ENCODE data around the gene HOXB6. TPM values are rescaled to one million over a fixed set of nuclear protein-coding genes. Genes with fewer than 3 reads are reported as not detected.

Gene HOXB6
- polyA plus RNA-seq, 1 donor = 0.80 TPM

GRCh38 chr17:48634493-48635208, 29.9 kb upstream of the HOXB6 start:
- no peak for DNase-seq (ENCODE audit: low read depth)

DNA sequence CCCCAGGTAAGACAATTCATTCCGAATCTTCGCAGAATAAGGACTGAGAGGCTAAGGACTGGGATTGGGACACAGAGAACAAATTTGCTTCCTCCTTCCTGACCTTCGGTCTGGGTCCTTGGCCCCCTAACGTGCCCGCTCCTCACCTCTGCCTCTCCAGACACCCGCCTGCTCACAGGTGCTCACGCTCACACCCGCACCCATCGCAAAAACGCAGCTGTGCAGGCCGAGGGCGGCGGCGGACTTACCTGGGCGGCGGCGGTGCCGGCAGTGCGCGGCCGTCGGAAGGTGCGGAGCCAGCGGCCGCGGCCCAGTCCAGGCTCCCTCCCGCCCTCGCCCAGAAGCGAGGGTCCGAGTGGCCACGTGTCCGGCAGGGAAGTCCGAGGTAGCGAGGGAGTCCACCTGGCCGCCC, 28.5 kb upstream of the HOXB6 start:
- no peak for DNase-seq (ENCODE audit: low read depth)

- no peak for DNase-seq (ENCODE audit: low read depth)
These were observed 27.9 kb upstream of the HOXB6 start for GRCh38 chr17:48632579-48633265.

DNA sequence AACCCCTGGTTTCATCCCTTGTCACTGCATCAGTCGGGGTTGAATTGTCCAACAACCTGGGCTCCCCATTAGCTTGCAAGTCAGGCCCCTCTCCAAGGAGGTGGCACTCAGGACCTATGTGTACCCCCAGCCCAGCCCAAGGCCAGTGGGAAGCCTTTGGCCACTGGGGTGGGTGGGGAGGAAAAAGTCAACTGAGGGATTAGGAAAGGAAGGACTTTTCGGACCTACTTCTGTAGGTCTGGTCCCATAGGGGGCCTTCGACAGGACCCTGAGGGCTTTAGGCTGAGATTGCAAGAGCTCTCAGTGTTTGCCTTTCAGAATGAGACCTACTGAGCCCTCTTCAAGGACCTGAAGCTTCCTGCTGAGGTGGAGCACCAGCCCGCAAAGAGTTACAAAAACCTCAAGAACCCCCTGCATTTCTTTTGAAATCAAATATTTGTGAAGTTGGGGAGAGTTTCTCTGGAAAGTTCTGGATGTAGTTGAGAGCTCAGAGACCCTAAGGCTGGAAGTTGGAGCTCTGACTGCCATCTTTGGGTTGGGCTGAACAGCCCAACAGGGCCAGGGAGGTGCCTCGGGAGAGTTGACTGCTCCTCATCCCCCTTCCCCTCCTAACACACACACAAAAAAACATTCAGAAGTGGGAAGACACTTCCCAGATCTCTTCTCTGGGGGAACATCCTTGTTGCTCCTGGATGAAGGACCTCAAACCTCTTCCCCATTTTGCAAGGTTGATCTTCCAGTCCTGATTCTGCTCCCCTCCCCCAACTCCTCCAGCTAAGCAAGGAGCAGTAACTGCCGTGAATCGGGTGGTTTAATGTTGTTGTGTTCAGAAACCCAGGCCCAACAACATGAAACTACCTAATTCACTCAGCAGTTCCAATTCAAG, 27.1 kb upstream of the HOXB6 start:
- no peak for DNase-seq (ENCODE audit: low read depth)

DNA sequence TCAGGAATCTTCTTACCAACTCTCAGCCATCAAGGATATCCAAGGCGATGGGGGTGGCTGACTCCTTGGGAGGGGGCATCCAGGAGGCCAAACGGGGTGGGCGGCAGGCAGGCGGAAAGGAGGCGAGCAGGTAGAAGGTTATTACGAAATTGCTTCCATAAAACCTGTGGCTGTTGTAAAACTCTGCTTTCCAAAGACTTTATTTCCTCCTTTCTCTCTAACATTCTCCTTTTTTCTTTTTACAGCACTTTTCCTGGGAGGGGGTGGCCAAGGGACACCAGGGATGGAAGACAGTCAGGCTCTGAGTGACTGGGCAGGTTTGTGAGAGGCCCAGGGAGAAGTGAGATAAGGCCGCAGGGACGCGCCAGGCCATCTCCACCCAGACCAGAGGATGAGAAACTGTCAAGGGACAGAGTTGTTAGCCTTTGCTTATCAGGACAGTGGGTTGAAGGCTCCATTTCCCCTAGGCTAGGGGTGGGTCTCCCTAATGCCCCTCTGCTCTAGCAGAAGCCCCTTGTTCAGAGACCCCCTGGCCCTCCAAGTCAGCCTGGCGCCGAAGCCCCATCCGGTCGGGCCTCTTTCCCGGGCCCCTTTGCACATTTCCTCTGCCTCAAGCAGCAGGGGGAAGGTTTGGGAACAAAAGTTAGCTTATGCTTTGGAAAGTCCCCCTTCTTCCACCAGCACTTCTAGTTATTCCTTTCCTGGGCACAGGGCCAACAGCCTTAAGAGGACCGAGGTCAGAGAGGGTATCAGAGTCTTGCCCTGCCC, 26.3 kb upstream of the HOXB6 start:
- DNase-seq (ENCODE audit: low read depth) = no peak

- no peak for DNase-seq (ENCODE audit: low read depth)
These were observed 25.5 kb upstream of the HOXB6 start for GRCh38 chr17:48630009-48630924.

- no peak for DNase-seq (ENCODE audit: low read depth)
These were observed 24.6 kb upstream of the HOXB6 start for GRCh38 chr17:48629411-48629759.

- DNase-seq (ENCODE audit: low read depth) = no peak
These were observed 24.0 kb upstream of the HOXB6 start for GRCh38 chr17:48628649-48629410.

- DNase-seq (ENCODE audit: low read depth) = no peak
These were observed 23.1 kb upstream of the HOXB6 start for GRCh38 chr17:48627623-48628521.

DNA sequence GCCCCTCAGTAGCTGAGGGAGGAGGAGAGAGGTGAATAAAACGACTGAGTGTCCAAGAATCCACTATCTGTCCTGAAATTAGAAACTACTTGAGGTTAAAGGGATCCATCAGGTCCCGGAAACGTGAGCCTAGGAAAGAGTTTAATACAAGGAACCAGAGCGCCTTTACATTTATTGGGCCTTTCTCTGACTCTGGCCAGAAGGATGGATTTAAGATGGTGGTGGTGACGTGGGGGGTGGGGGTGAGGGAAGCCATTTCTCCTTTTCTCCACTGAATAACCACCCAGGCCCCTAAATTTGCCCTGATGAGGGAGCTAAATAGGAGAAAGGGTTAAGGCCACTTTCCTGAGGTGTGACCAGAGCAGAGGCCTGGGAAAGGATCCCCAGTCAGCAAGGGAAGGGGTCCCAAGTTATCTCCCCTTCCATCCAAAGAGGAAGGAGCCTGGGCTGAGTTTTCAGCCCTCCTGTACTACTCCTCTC, 22.4 kb upstream of the HOXB6 start:
- DNase-seq (ENCODE audit: low read depth) = no peak

- DNase-seq (ENCODE audit: low read depth) = no peak
These were observed 21.7 kb upstream of the HOXB6 start, which contains the start of gene HOXB9 for GRCh38 chr17:48626245-48627117. TSS of gene HOXB9 (minus strand) at chr17:48626358. CDS start at chr17:48626269, 89 bp downstream.

GRCh38 chr17:48625495-48626244, 20.9 kb upstream of the HOXB6 start:
- DNase-seq (ENCODE audit: low read depth) = no peak

DNA sequence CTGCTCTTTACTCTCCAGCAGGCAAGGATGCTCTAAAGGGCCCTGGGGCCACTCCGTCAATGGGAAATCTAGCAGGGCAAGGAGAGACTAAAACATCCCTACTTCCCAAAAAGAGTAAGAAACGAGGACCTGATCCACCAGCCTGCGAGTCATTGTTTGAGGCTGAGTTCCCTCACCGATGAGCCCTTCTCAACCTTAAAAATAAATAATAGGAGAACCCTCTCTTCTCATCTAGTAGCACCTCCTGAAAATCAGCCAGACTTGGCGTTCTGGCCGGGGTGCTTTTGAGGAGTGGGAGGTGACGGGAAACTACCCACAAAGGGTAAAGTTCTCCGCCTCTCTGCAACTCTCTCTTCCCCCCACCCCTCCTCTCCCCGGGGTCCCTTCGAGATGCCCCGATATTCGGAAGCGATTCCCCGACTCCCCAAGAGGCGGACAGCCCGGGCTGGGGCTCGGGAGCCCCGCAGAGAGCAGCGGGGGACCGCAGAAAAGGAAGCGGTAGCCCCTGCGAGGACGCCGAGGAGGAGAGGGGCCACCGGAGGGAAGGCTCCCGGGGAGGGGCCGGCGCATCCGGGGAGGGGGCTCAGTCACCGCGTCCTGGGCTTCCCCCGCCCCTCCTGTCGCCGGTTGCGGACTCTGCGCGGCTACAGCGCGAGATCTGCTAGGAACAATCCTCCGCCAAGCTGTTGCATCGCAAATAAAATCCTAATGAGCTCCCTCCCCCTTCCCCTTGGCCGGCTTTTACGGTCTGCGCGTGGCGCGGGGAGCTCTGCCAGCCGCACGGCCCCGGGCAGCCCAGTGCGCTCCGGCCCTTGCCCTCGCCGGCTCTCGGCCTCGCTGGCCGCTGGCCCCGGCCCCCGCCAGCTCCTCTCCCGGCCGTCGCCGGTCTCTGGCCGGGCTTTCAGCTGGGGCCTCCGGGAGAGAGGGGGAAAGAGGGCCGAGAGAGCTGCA, 20.0 kb upstream of the HOXB6 start:
- DNase-seq (ENCODE audit: low read depth) = no peak

DNA sequence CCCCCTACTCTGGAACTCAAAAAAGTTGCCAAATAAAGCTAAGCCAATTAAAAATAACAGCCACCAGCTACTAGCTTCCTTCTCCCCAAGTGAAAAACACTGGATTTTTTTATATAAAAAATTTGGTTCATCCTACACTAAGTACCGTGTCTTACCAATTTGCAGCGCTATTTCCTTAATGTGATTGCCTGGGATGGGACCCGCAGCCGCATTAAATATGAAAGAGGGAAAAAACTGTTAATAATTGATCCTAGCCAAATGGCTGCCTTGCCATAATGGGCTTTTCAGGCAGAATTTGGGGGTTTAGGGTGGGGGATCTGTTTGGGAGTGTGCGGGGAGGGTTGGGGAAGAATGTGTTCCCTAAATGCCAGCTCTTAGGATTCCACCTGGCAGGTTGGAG, 19.3 kb upstream of the HOXB6 start:
- no peak for DNase-seq (ENCODE audit: low read depth)

GRCh38 chr17:48623583-48623982, 18.8 kb upstream of the HOXB6 start:
- no peak for DNase-seq (ENCODE audit: low read depth)

GRCh38 chr17:48622857-48623256, 18.1 kb upstream of the HOXB6 start:
- no peak for DNase-seq (ENCODE audit: low read depth)
